Suprapubic skin (tissue), 4 donors: Measurements from ENCODE around the gene SH2B3. TPM values are rescaled to one million over a fixed set of nuclear protein-coding genes. Genes with fewer than 3 reads are reported as not detected.

Experiments used
- DNase-seq, 2 donors: peaks; one replicate each; pipeline ENCODE4 v3.0.0-alpha.2; 2019; ENCODE audit warnings: low spot score in 2 of 2
- H3K27ac ChIP-seq: fragments of 200-600 bp; sonication (generic); one replicate; pipeline ENCODE4 v1.5.1; 2019
- H3K27me3 ChIP-seq: fragments of 200-600 bp; sonication (generic); one replicate; pipeline ENCODE4 v1.5.1; 2019
- H3K36me3 ChIP-seq: fragments of 200-600 bp; sonication (generic); one replicate; pipeline ENCODE4 v1.5.1; 2019
- H3K4me1 ChIP-seq: fragments of 200-600 bp; sonication (generic); one replicate; pipeline ENCODE4 v1.5.1; 2019
- H3K4me3 ChIP-seq: fragments of 200-600 bp; sonication (generic); one replicate; pipeline ENCODE4 v1.5.1; 2019; ENCODE audit warnings: mild to moderate bottlenecking
- H3K9me3 ChIP-seq: fragments of 200-600 bp; sonication (generic); one replicate; pipeline ENCODE4 v1.5.1; 2019
- EP300 ChIP-seq: sonication (generic); formaldehyde crosslinking; IDR thresholded peaks from one replicate; pipeline ENCODE4 v1.6.1; 2017; ENCODE audit warnings: antibody characterized with exemption
- POLR2A ChIP-seq, 2 donors: fragments of 450-650 bp; IDR thresholded peaks; one replicate each; pipeline ENCODE4 v1.6.1; 2017; ENCODE audit warnings: antibody characterized with exemption in 2 of 2, mild to moderate bottlenecking in 2 of 2, moderate library complexity in 2 of 2
- POLR2AphosphoS5 ChIP-seq, 3 donors: sonication (generic); formaldehyde crosslinking; IDR thresholded peaks; one replicate each; pipeline ENCODE4 v1.6.1; 2017; ENCODE audit warnings: antibody characterized with exemption in 3 of 3
- WGBS: methylation state at CpG from one replicate; pipeline ENCODE4 v1.1.5; 2018; 5-methylcytosine and 5-hydroxymethylcytosine counted together
- total RNA-seq, 4 donors: library from RNA; depleted of rRNA; stranded (reverse); fragments of >200 nt; gene quantifications; one replicate each; pipeline ENCODE4 v1.1.0, GENCODE V29; 2016
- TF ChIP-seq, protein P1 (sequence below), 2 donors: fragments of 200-600 bp in 1 of 2; fragments of 450-650 bp in 1 of 2; sonication (generic) in 1 of 2; IDR thresholded peaks; one replicate each; pipeline ENCODE4 v1.5.1; 2016 to 2019; ENCODE audit warnings: antibody characterized with exemption in 2 of 2, mild to moderate bottlenecking in 1 of 2, moderate library complexity in 1 of 2

SH2B3 gene
- total RNA-seq, 4 donors from 2014 or later, result 3.4 to 7.1 (median 4.2) TPM

DNA sequence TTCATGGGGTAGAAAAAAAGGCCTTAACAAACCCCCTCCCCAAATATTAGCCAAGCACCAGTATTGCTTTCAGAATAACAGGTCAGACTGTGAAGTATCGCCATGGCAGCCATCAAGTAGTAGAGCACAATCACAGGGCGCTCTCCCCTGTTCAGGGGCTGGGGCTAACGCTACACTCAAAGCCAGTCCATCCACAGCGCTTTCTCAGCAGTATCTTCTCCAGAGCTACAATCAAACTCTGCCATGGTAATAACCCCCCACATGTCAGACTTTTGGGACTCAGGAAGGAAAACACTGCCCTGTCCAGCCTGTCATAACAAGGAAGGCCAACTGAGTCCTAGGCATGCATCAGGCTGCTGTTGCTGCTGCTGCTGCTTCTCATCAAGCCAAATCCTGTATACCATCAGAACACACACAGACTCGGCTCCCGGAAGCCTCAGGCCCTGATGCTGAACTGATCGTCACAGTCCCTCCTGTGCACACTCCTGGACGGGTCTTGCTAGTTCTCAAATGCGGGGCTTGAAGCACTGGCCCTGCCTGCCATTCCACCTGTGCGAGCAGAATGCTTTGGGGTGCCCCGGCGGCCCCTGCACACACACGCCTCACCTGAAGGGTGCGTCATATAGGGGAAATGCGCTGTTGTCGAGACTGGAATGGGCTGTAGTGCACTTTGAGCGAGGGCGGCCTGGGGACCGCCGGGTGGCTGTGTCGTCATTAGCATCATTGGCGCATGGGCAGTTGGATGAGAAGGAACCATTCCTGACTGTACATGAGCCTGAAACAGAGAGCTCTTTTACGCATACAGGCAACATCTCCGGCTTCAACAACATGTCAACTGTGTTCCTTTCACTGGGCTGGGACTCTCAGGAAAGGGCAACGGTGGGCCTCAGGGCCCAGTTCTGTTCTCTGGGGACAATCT is 47.6 kb downstream of the SH2B3 start:
- H3K4me1 ChIP-seq, result peaks cover 10% of the 10 kb centered on the region
- no peaks in the 10 kb centered on the region for H3K27me3 ChIP-seq
- H3K4me3 ChIP-seq, result no peak overlapping the region
- H3K27ac ChIP-seq, result no peak overlapping the region
- peak in 1 of 2 donors; percentile 71 for DNase-seq
- 90% methylated on average over 20 of the region's 25 CpGs for WGBS
- H3K36me3 ChIP-seq, result peaks cover 84% of the 10 kb centered on the region
- H3K9me3 ChIP-seq, result no peaks in the 10 kb centered on the region
- TF ChIP-seq POLR2A (IDR thresholded peaks at IDR 0.05) (no peak), POLR2AphosphoS5 (IDR thresholded peaks at IDR 0.05) (no peak), EP300 (no peak)
- TF ChIP-seq, protein P1, sequence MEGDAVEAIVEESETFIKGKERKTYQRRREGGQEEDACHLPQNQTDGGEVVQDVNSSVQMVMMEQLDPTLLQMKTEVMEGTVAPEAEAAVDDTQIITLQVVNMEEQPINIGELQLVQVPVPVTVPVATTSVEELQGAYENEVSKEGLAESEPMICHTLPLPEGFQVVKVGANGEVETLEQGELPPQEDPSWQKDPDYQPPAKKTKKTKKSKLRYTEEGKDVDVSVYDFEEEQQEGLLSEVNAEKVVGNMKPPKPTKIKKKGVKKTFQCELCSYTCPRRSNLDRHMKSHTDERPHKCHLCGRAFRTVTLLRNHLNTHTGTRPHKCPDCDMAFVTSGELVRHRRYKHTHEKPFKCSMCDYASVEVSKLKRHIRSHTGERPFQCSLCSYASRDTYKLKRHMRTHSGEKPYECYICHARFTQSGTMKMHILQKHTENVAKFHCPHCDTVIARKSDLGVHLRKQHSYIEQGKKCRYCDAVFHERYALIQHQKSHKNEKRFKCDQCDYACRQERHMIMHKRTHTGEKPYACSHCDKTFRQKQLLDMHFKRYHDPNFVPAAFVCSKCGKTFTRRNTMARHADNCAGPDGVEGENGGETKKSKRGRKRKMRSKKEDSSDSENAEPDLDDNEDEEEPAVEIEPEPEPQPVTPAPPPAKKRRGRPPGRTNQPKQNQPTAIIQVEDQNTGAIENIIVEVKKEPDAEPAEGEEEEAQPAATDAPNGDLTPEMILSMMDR (IDR thresholded peaks at IDR 0.05), result no peak

DNA sequence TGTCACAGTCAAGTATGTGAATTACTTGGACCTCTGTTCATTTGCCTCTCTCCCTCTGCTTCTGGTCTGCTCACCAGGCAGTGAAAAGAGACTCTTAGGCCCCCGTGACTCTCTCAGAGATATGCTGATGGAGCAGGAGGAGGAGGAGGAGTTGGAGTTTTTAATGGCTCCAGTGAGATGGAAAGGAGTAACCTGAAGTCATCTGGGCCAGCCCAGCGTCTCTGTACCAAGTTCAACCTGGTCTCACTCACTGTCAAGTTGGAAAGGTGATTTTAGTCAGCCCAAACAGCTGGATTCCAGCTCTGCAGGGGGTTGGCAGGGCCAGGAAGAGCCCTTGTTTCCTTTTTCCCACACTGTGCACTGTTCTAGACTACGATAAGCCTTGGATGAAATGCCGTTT is 48.6 kb downstream of the SH2B3 start:
- peak in 1 of 2 donors; percentile 12 for DNase-seq
- Histone ChIP-seq H3K4me1 (peaks cover 3% of the 10 kb centered on the region), H3K36me3 (peaks cover 82% of the 10 kb centered on the region), H3K27ac (no peak overlapping the region), H3K4me3 (no peak overlapping the region), H3K9me3 (no peaks in the 10 kb centered on the region), H3K27me3 (no peaks in the 10 kb centered on the region)
- TF ChIP-seq POLR2A (IDR thresholded peaks at IDR 0.05), result no peak
- no peak for TF ChIP-seq EP300
- no peak for TF ChIP-seq POLR2AphosphoS5 (IDR thresholded peaks at IDR 0.05)
- TF ChIP-seq, protein P1 (IDR thresholded peaks at IDR 0.05), result no peak
- WGBS, result 83% methylated on average over 4 of the region's 4 CpGs

DNA sequence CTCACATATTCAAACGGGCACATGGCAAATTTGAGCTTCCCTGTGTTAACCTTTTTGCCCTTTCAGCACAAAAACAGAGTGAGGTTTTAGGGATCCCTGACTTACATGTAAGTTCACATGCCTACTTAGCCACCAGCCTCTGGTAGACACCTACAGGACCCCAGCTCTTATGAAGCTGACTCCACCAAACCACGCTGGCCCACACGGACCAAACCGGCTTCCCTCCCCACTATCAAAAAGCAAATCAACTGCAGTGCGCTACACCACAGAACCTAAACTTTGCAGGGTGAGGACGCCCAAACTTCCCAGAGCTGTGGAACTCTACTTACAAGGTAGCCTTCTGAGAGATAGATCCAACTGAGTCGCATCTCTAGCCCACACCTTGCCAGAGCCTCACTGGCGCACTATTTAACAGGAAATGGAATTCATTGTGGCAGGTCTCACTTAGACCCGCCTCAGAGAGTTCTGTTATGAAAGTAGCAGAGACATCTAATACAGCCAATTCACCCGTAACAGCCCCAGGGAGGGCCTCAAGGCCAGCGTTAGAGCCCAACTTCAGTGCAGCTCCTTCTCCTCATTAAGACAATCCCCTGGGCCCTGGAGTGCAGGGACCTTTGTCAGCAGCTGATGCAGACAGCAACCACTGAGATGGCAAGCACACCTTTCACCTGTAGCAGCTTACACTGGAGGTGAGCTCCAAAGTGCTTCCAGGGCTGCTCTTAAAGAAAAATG is 49.2 kb downstream of the SH2B3 start:
- Histone ChIP-seq H3K4me1 (no peaks in the 10 kb centered on the region), H3K4me3 (no peak overlapping the region), H3K27ac (no peak overlapping the region), H3K36me3 (peaks cover 84% of the 10 kb centered on the region), H3K9me3 (no peaks in the 10 kb centered on the region), H3K27me3 (no peaks in the 10 kb centered on the region)
- TF ChIP-seq EP300 (no peak), POLR2A (IDR thresholded peaks at IDR 0.05) (no peak), POLR2AphosphoS5 (IDR thresholded peaks at IDR 0.05) (no peak)
- TF ChIP-seq, protein P1 (IDR thresholded peaks at IDR 0.05), result no peak
- 89% methylated on average over 9 of the region's 11 CpGs for WGBS
- DNase-seq, result peak in 1 of 2 donors; percentile 38

DNA sequence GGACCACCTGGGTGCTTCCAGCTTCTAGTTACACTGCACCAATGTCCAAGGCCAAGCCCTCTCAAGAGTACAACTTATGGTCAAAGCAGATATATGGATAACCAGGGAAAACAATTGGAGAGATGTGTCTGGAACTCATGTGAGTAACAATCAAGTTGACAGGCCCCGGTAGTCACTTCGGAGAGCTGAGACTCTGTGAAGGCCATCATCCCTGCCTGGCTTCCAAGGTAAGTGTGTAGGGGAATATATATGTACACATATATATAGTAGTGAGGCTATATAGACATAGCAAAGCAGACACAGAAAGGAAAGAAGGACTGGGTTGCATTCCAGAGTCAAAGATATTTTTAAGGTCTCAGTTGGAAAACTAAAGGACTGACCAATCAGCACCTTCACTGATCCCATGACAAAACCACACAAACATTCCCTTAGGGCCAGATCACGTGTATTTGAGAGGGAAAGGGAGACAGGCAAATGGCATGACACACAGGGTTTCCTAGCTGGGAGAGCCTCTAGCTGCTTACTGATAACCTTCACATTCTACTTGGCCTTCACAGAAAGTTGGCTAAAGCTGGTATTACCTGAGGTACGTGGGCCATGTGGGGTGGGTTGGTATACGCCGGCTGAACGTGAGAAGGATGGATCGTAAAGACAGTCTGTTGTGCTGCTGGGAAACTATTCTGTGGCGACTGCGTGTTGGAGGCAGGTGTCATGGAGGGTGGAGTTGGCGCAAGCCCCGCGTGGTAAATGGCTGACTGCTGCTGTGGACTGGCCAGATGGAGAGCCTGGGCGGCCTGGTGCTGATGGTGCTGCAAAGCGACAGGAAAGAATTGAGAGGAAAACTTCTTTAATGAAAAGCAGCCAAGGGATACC is 50.0 kb downstream of the SH2B3 start:
- Histone ChIP-seq H3K4me3 (no peak overlapping the region), H3K27ac (no peak overlapping the region), H3K36me3 (peaks cover 82% of the 10 kb centered on the region), H3K4me1 (no peaks in the 10 kb centered on the region), H3K9me3 (no peaks in the 10 kb centered on the region), H3K27me3 (no peaks in the 10 kb centered on the region)
- peak in 1 of 2 donors; percentile 53 for DNase-seq
- WGBS, result 87% methylated on average over 15 of the region's 15 CpGs
- TF ChIP-seq, protein P1 (IDR thresholded peaks at IDR 0.05), result no peak
- TF ChIP-seq POLR2A (IDR thresholded peaks at IDR 0.05) (no peak), EP300 (no peak), POLR2AphosphoS5 (IDR thresholded peaks at IDR 0.05) (no peak)
